Neutrophil (primary cell): Measurements from ENCODE around the gene MLANA.

Experiments used
- H3K27ac ChIP-seq: fragments of 200-600 bp; sonication (generic); 2 replicates; pipeline ENCODE4 v1.5.1; 2016; ENCODE audit warnings: mild to moderate bottlenecking, moderate library complexity
- H3K27me3 ChIP-seq: fragments of 200-600 bp; sonication (generic); 2 replicates; pipeline ENCODE4 v1.6.0; 2016; ENCODE audit warnings: mild to moderate bottlenecking
- H3K36me3 ChIP-seq: fragments of 200-600 bp; sonication (generic); 2 replicates; pipeline ENCODE4 v1.5.1; 2017
- H3K4me1 ChIP-seq, 2 experiments: fragments of 200-600 bp in 1 of 2; sonication (generic) in 1 of 2; 1 replicate in 1 of 2; 2 replicates in 1 of 2; pipeline versions ENCODE4 v1.5.1 to v1.6.1; 2013 to 2016; ENCODE audit warnings: low read depth in 1 of 2, low read length in 1 of 2, mild to moderate bottlenecking in 1 of 2, moderate library complexity in 1 of 2; ENCODE audit not compliant: control insufficient read depth in 1 of 2, insufficient read depth in 1 of 2
- H3K4me3 ChIP-seq, 2 experiments: fragments of 200-600 bp in 1 of 2; sonication (generic) in 1 of 2; 1 replicate in 1 of 2; 2 replicates in 1 of 2; pipeline ENCODE4 v1.5.1; 2013 to 2016; ENCODE audit warnings: low read depth in 1 of 2, low read length in 1 of 2, mild to moderate bottlenecking in 1 of 2, moderate library complexity in 1 of 2
- H3K9me3 ChIP-seq: fragments of 200-600 bp; sonication (generic); 2 replicates; pipeline ENCODE4 v1.5.1; 2016
- TF ChIP-seq, protein P1 (sequence below): fragments of 200-600 bp; sonication (generic); IDR thresholded peaks from 2 replicates; pipeline ENCODE4 v1.5.1; 2016; ENCODE audit warnings: antibody characterized with exemption

The MLANA gene

DNA sequence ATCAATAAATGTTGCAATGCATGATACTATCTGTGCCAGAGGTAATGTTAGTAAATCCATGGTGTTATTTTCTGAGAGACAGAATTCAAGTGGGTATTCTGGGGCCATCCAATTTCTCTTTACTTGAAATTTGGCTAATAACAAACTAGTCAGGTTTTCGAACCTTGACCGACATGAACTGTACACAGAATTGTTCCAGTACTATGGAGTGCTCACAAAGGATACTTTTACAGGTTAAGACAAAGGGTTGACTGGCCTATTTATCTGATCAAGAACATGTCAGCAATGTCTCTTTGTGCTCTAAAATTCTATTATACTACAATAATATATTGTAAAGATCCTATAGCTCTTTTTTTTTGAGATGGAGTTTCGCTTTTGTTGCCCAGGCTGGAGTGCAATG lies 18.2 kb downstream of the MLANA start:
- TF ChIP-seq, protein P1, sequence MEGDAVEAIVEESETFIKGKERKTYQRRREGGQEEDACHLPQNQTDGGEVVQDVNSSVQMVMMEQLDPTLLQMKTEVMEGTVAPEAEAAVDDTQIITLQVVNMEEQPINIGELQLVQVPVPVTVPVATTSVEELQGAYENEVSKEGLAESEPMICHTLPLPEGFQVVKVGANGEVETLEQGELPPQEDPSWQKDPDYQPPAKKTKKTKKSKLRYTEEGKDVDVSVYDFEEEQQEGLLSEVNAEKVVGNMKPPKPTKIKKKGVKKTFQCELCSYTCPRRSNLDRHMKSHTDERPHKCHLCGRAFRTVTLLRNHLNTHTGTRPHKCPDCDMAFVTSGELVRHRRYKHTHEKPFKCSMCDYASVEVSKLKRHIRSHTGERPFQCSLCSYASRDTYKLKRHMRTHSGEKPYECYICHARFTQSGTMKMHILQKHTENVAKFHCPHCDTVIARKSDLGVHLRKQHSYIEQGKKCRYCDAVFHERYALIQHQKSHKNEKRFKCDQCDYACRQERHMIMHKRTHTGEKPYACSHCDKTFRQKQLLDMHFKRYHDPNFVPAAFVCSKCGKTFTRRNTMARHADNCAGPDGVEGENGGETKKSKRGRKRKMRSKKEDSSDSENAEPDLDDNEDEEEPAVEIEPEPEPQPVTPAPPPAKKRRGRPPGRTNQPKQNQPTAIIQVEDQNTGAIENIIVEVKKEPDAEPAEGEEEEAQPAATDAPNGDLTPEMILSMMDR = no peak
- H3K4me3 ChIP-seq = no peak overlapping the region
- no peak overlapping the region for H3K27ac ChIP-seq
- H3K36me3 ChIP-seq = peaks cover 18% of the 10 kb centered on the region
- H3K4me1 ChIP-seq = no peaks in the 10 kb centered on the region
- no peaks in the 10 kb centered on the region for H3K27me3 ChIP-seq
- no peaks in the 10 kb centered on the region for H3K9me3 ChIP-seq

DNA sequence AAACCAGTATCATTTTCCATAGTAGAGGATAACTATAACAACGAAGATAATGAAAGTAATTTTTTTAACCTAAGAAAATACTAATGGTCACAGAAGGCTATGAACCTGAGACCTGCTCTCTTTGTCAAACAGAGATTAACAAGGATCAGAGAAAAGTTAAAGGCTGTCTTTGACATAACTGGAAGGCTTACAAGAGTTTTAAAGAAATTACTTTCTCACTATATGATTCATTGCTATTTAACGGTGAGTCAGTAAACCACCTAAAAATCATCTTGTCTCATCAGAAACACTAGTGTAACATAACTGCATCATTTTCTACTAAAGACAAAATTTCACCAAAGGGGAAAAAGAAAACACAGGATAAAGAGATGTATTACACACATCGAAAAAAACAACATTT lies 19.3 kb downstream of the MLANA start:
- Histone ChIP-seq H3K27me3 (no peaks in the 10 kb centered on the region), H3K4me1 (no peaks in the 10 kb centered on the region), H3K36me3 (peaks cover 18% of the 10 kb centered on the region), H3K27ac (no peak overlapping the region), H3K9me3 (no peaks in the 10 kb centered on the region), H3K4me3 (no peak overlapping the region)
- TF ChIP-seq, protein P1 = no peak

DNA sequence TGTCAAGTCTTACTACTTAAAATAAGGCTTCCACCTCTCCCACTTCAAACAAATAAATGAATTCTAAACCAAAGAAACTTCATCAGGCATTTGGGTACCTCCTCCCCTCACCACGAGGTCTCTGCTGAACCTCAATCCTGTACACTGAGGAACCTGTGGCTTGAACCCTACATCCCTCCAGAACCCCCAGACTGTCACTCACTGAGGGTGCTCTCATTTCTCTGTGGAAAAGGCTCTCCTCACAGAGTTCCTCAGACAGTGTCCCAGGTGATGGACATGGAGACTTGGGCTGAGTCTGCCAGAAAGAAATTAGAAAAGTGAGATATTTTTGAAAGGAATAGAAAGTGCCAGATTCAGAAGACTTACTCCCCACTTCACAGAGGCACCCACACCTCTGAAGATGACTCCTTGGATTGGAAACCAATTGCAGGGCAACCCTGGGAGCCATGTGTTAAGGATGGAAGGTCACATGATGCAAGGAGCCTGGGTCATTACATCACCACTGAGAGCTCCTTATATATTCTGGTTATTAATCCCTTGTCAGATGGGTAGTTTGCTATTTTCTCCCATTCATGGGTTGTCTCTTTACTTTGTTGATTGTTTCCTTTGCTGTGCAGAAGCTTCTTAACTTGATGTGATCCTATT lies 19.8 kb downstream of the MLANA start:
- H3K36me3 ChIP-seq = peaks cover 18% of the 10 kb centered on the region
- H3K4me1 ChIP-seq = no peaks in the 10 kb centered on the region
- TF ChIP-seq, protein P1 = no peak
- no peaks in the 10 kb centered on the region for H3K27me3 ChIP-seq
- H3K9me3 ChIP-seq = no peaks in the 10 kb centered on the region
- H3K27ac ChIP-seq = no peak overlapping the region
- H3K4me3 ChIP-seq = no peak overlapping the region

DNA sequence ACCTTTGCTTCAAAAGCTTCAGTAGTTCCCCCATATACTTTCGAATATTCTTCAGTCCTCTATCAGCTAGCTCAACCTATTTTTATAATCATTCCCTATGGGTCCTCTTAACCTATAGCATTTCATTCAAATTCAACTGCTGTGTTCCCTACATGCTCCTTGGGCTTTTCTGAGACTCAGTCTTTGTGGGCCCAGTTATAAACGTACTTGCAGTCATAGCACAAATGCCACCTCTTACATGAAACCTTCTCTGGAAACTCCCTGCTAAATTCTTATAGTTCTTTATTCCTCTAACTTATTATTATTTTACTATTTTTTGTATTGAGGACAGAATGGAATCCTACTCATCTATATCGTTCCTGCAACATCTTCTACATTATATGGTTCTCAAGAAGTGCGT lies 24.7 kb downstream of the MLANA start:
- no peaks in the 10 kb centered on the region for H3K27me3 ChIP-seq
- H3K4me3 ChIP-seq = no peak overlapping the region
- no peaks in the 10 kb centered on the region for H3K9me3 ChIP-seq
- peaks cover 14% of the 10 kb centered on the region for H3K36me3 ChIP-seq
- TF ChIP-seq, protein P1 = no peak
- no peaks in the 10 kb centered on the region for H3K4me1 ChIP-seq
- no peak overlapping the region for H3K27ac ChIP-seq

DNA sequence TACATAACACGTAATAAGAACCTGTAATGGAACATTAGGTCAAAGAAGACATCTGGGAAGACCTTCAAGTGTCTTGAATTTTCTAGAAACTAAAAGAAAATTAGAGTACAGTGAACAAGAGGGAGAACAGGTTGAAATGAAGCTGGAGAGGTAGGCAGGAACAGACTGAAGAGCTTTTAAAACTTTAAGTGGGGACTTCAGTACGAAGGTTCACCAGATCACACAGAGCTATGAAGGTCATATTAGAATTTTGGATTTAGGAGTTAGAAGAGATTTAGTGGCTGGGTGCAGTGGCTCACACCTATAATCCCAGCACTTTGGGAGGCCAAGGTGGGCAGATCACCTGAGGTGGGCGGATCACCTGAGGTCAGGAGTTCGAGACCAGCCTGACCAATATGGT lies 26.6 kb downstream of the MLANA start:
- H3K4me1 ChIP-seq = no peaks in the 10 kb centered on the region
- H3K27ac ChIP-seq = no peak overlapping the region
- H3K4me3 ChIP-seq = no peak overlapping the region
- H3K36me3 ChIP-seq = peaks cover 33% of the 10 kb centered on the region
- H3K27me3 ChIP-seq = no peaks in the 10 kb centered on the region
- H3K9me3 ChIP-seq = no peaks in the 10 kb centered on the region
- TF ChIP-seq, protein P1 = no peak
